ENCODE measurements around the gene VEZF1. TPM values are rescaled to one million over a fixed set of nuclear protein-coding genes. Genes with fewer than 3 reads are reported as not detected.

VEZF1 gene
- total and polyA plus RNA-seq, 2 donors (not counting 1 experiment from before 2014, with no cell fraction given), result 14.7 to 75.9 TPM

GRCh38 chr17:57925361-57925990, 62.6 kb downstream of the VEZF1 start:
- H3K4me1 ChIP-seq (ENCODE audit: control insufficient read depth in 2 of 2, insufficient read depth in 2 of 2, low read length in 2 of 2), result peaks cover 0 to 5% of the 10 kb centered on the region in 2 donors
- H3K27ac ChIP-seq (ENCODE audit: low read length in 2 of 2), result no peak overlapping the region
- peaks cover 0 to 12% (median 0%) of the 10 kb centered on the region in 3 donors for H3K9me3 ChIP-seq (ENCODE audit: control extremely low read depth in 1 of 3, control insufficient read depth in 2 of 3, insufficient read depth in 1 of 3, low read length in 2 of 3)
- no peak for DNase-seq
- no peaks in the 10 kb centered on the region for H4K20me1 ChIP-seq (ENCODE audit: control insufficient read depth, insufficient read depth, low read length, poor library complexity, severe bottlenecking)
- CTCF ChIA-PET, result interaction anchor here (1.0 kb wide), 1 partner anchor 10 kb away, joined by 4 read pairs; no protein-coding TSS in a partner anchor
- H3K27me3 ChIP-seq (replicated peaks in 1 of 4; ENCODE audit: control extremely low read depth in 1 of 4, control insufficient read depth in 3 of 4, insufficient read depth in 4 of 4, low read length in 3 of 4), result peaks cover 0 to 64% (median 33%) of the 10 kb centered on the region in 4 experiments
- ATAC-seq (ENCODE audit: low read depth), result no peak
- no peak overlapping the region for H2AFZ ChIP-seq (ENCODE audit: insufficient read depth, low read depth, low read length, poor library complexity, severe bottlenecking)
- H3K79me2 ChIP-seq (ENCODE audit: control insufficient read depth, insufficient read depth, low read length), result no peaks in the 10 kb centered on the region
- H3K4me3 ChIP-seq (ENCODE audit: control extremely low read depth in 1 of 5, extremely low read depth in 1 of 5, insufficient read depth in 1 of 5, low read depth in 2 of 5, low read length in 4 of 5), result no peak overlapping the region
- Mint-ChIP-seq H3K4me1 (peaks cover 2% of the 10 kb centered on the region), H3K27ac (no peak overlapping the region), H3K27me3 (peaks cover 60% of the 10 kb centered on the region), H3K9me3 (ENCODE audit: insufficient read depth) (no peaks in the 10 kb centered on the region), H3K4me3 (no peak overlapping the region)
- H3K9ac ChIP-seq (ENCODE audit: low read length), result no peak overlapping the region
- H3K36me3 ChIP-seq (replicated peaks in 1 of 2; ENCODE audit: control extremely low read depth in 1 of 2, control insufficient read depth in 1 of 2, extremely low read depth in 1 of 2, insufficient read depth in 2 of 2, low read length in 1 of 2), result no peaks in the 10 kb centered on the region
- POLR2A ChIA-PET, result interaction anchor here (0.6 kb wide), 1 partner anchor 18 kb away, joined by 6 read pairs; no protein-coding TSS in a partner anchor
- 43% methylated on average over 8 of the region's 9 CpGs for WGBS (ENCODE audit: insufficient coverage)
- TF ChIP-seq CTCF (IDR thresholded peaks at IDR 0.05) (no peak), EZH2 (IDR thresholded peaks at IDR 0.05; ENCODE audit: borderline replicate concordance, insufficient read depth, low read depth, low read length, poor library complexity, severe bottlenecking) (no peak)
- no peak overlapping the region for H3K4me2 ChIP-seq (replicated peaks; ENCODE audit: low read depth, low read length, poor library complexity, severe bottlenecking)
- intact Hi-C loops (cut with micrococcal nuclease), result no loop called here

GRCh38 chr17:57924677-57925076, 63.4 kb downstream of the VEZF1 start:
- ChIA-PET CTCF (interaction anchor here (1.0 kb wide), 1 partner anchor 9 kb away, joined by 4 read pairs; no protein-coding TSS in a partner anchor), POLR2A (no interaction called here)
- Histone ChIP-seq H4K20me1 (ENCODE audit: control insufficient read depth, insufficient read depth, low read length, poor library complexity, severe bottlenecking) (no peaks in the 10 kb centered on the region), H2AFZ (ENCODE audit: insufficient read depth, low read depth, low read length, poor library complexity, severe bottlenecking) (no peak overlapping the region), H3K4me1 (ENCODE audit: control insufficient read depth in 2 of 2, insufficient read depth in 2 of 2, low read length in 2 of 2) (peaks cover 0 to 5% of the 10 kb centered on the region in 2 donors), H3K4me3 (ENCODE audit: control extremely low read depth in 1 of 5, extremely low read depth in 1 of 5, insufficient read depth in 1 of 5, low read depth in 2 of 5, low read length in 4 of 5) (no peak overlapping the region), H3K36me3 (replicated peaks in 1 of 2; ENCODE audit: control extremely low read depth in 1 of 2, control insufficient read depth in 1 of 2, extremely low read depth in 1 of 2, insufficient read depth in 2 of 2, low read length in 1 of 2) (no peaks in the 10 kb centered on the region), H3K79me2 (ENCODE audit: control insufficient read depth, insufficient read depth, low read length) (no peaks in the 10 kb centered on the region), H3K27ac (ENCODE audit: low read length in 2 of 2) (no peak overlapping the region), H3K9me3 (ENCODE audit: control extremely low read depth in 1 of 3, control insufficient read depth in 2 of 3, insufficient read depth in 1 of 3, low read length in 2 of 3) (peaks cover 0 to 12% (median 0%) of the 10 kb centered on the region in 3 donors), H3K9ac (ENCODE audit: low read length) (no peak overlapping the region), H3K4me2 (replicated peaks; ENCODE audit: low read depth, low read length, poor library complexity, severe bottlenecking) (no peak overlapping the region), H3K27me3 (replicated peaks in 1 of 4; ENCODE audit: control extremely low read depth in 1 of 4, control insufficient read depth in 3 of 4, insufficient read depth in 4 of 4, low read length in 3 of 4) (peaks cover 0 to 67% (median 37%) of the 10 kb centered on the region in 4 experiments)
- intact Hi-C loops (cut with micrococcal nuclease), result no loop called here
- H3K4me1 Mint-ChIP-seq, result peaks cover 2% of the 10 kb centered on the region
- no peaks in the 10 kb centered on the region for H3K9me3 Mint-ChIP-seq (ENCODE audit: insufficient read depth)
- WGBS (ENCODE audit: insufficient coverage), result 100% methylated on average over 2 of the region's 4 CpGs
- no peak overlapping the region for H3K4me3 Mint-ChIP-seq
- DNase-seq (no peak), ATAC-seq (ENCODE audit: low read depth) (no peak)
- peaks cover 64% of the 10 kb centered on the region for H3K27me3 Mint-ChIP-seq
- TF ChIP-seq EZH2 (IDR thresholded peaks at IDR 0.05; ENCODE audit: borderline replicate concordance, insufficient read depth, low read depth, low read length, poor library complexity, severe bottlenecking), result no peak
- no peak overlapping the region for H3K27ac Mint-ChIP-seq

Small RNAs within 50 kb of the gene (small RNA-seq; reads per million reads assigned to genes)
- gene AC015813.4 (ENCODE audit: insufficient read length, low read depth, low replicate concordance), result not detected

Other genes with a start within 250 kb of the VEZF1 start
- not detected in 2 replicates for gene CCDC182, start 243.0 kb downstream of the VEZF1 start, total RNA-seq
- not detected in 2 replicates for gene CCDC182, start 243.0 kb downstream of the VEZF1 start, polyA plus RNA-seq
- gene MRPS23, start 138.2 kb downstream of the VEZF1 start, total RNA-seq, result 25.4 and 32.3 TPM in 2 replicates
- gene MRPS23, start 138.2 kb downstream of the VEZF1 start, polyA plus RNA-seq, result 9.0 and 10.3 TPM in 2 replicates
- not detected in 2 replicates for gene CUEDC1, start 32.8 kb downstream of the VEZF1 start, total RNA-seq
- 0.30 and 0.57 TPM in 2 replicates for gene CUEDC1, start 32.8 kb downstream of the VEZF1 start, polyA plus RNA-seq
- gene SRSF1, start 19.0 kb upstream of the VEZF1 start, total RNA-seq, result 221 and 250 TPM in 2 replicates
- 163 and 234 TPM in 2 replicates for gene SRSF1, start 19.0 kb upstream of the VEZF1 start, polyA plus RNA-seq
- gene DYNLL2, start 95.2 kb upstream of the VEZF1 start, total RNA-seq, result 24.4 and 25.2 TPM in 2 replicates
- gene DYNLL2, start 95.2 kb upstream of the VEZF1 start, polyA plus RNA-seq, result 10.1 and 16.7 TPM in 2 replicates
- gene OR4D1, start 160.1 kb upstream of the VEZF1 start, total RNA-seq, result not detected in 2 replicates
- 0.01 and 0.03 TPM in 2 replicates for gene OR4D1, start 160.1 kb upstream of the VEZF1 start, polyA plus RNA-seq
- gene OR4D2, start 178.7 kb upstream of the VEZF1 start, total RNA-seq, result not detected in 2 replicates
- not detected in 2 replicates for gene OR4D2, start 178.7 kb upstream of the VEZF1 start, polyA plus RNA-seq
- not detected in 2 replicates for gene EPX, start 204.5 kb upstream of the VEZF1 start, total RNA-seq
- gene EPX, start 204.5 kb upstream of the VEZF1 start, polyA plus RNA-seq, result not detected in 2 replicates
- 16.3 and 19.6 TPM in 2 replicates for gene MKS1, start 231.0 kb upstream of the VEZF1 start, total RNA-seq
- 6.3 and 8.3 TPM in 2 replicates for gene MKS1, start 231.0 kb upstream of the VEZF1 start, polyA plus RNA-seq

Data from B cell (primary cell).